K562 (cell line): ENCODE data around the gene PTBP3. TPM values are rescaled to one million over a fixed set of nuclear protein-coding genes. Genes with fewer than 3 reads are reported as not detected.

Experiments
- ATAC-seq: fragments of 200-7000 bp; cut with Tn5 transposase; 3 replicates; pipeline ENCODE4 v1.9.1; 2020; ENCODE audit warnings: moderate library complexity
- BruUV-seq: library from RNA; stranded (reverse); fragments of 400-500 nt; replicated peaks from 2 replicates; lab custom pipeline; 2021; lab: Mats Ljungman, UMichigan
- CTCF ChIA-PET: fragments of 300-600 bp; formaldehyde crosslinking; extraction: SDS; loops from one replicate; lab custom pipeline; 2021; ENCODE audit warnings: low intra/inter-chr PET ratio; lab: Yijun Ruan, JAX
- POLR2A ChIA-PET: fragments of 300-600, 350-650 bp; sonication (Branson Sonifier 250); formaldehyde crosslinking; extraction: SDS; loops from one replicate; lab custom pipeline; 2021; ENCODE audit warnings: antibody characterized with exemption, inconsistent platforms; lab: Yijun Ruan, JAX
- DNase-seq, 4 experiments: peaks; one replicate each; pipeline versions ENCODE4 v3.0.0 to v3.0.0-alpha.2; 2011 to 2018; ENCODE audit warnings: low spot score in 3 of 4, mixed read lengths in 3 of 4; ENCODE audit errors: extremely low read depth in 1 of 4
- FAIRE-seq: peaks from 2 replicates; lab custom pipeline; 2011; peaks lifted over from hg19 to GRCh38; lab: Jason Lieb, UNC
- H2AFZ ChIP-seq: 2 replicates; pipeline ENCODE4 v1.6.0; 2011; ENCODE audit warnings: low read depth, low read length, control low read depth, inconsistent platforms
- H3K27ac ChIP-seq: fragments of 200-600 bp; 3 replicates; pipeline ENCODE4 v1.8.0; 2011; ENCODE audit warnings: low read depth, mild to moderate bottlenecking, control low read depth, inconsistent platforms, low read length, moderate library complexity, mixed read lengths; ENCODE audit errors: extremely low read depth
- H3K27me3 ChIP-seq, 2 experiments: fragments of 300-600 bp in 1 of 2; 2 replicates in 1 of 2; 3 replicates in 1 of 2; pipeline versions ENCODE4 v1.6.0 to v1.8.0; 2011; ENCODE audit warnings: inconsistent platforms in 2 of 2, low read length in 2 of 2, mild to moderate bottlenecking in 1 of 2, mixed read lengths in 1 of 2, moderate library complexity in 1 of 2; ENCODE audit not compliant: control insufficient read depth in 2 of 2, insufficient read depth in 2 of 2
- H3K36me3 ChIP-seq: fragments of 300-600 bp; 3 replicates; pipeline ENCODE4 v1.8.0; 2011; ENCODE audit warnings: mild to moderate bottlenecking, low read length, inconsistent platforms; ENCODE audit not compliant: control insufficient read depth, insufficient read depth
- H3K4me1 ChIP-seq, 2 experiments: fragments of 200-600 bp in 1 of 2; replicated peaks in 1 of 2; 2 replicates in 1 of 2; 3 replicates in 1 of 2; pipeline versions ENCODE4 v1.5.1 to v1.8.0; 2011; ENCODE audit warnings: inconsistent platforms in 2 of 2, low read length in 2 of 2, mild to moderate bottlenecking in 1 of 2, mixed read lengths in 1 of 2, moderate library complexity in 1 of 2; ENCODE audit not compliant: control insufficient read depth in 2 of 2, insufficient read depth in 2 of 2
- H3K4me2 ChIP-seq: 2 replicates; pipeline ENCODE4 v1.6.1; 2011; ENCODE audit warnings: low read length, control low read depth, inconsistent platforms, mixed read lengths; ENCODE audit not compliant: insufficient read depth
- H3K4me3 ChIP-seq: fragments of 200-600 bp; sonication (generic), shearing (Covaris generic); 2 replicates; pipeline ENCODE4 v1.5.1; 2016; ENCODE audit warnings: control low read depth, inconsistent platforms
- H3K79me2 ChIP-seq: fragments of 200-600 bp; 3 replicates; pipeline ENCODE4 v1.8.0; 2011; ENCODE audit warnings: low read length, inconsistent platforms; ENCODE audit not compliant: control insufficient read depth, insufficient read depth
- H3K9ac ChIP-seq, 2 experiments: 2 replicates each; pipeline versions ENCODE4 v1.6.0 to v1.6.1; 2011; ENCODE audit warnings: low read depth in 2 of 2, low read length in 2 of 2, control low read depth in 1 of 2, inconsistent platforms in 1 of 2, mild to moderate bottlenecking in 1 of 2, mixed read lengths in 1 of 2; ENCODE audit not compliant: insufficient read depth in 1 of 2
- H3K9me1 ChIP-seq: one replicate; pipeline ENCODE4 v1.6.0; 2011; ENCODE audit warnings: inconsistent platforms, mild to moderate bottlenecking, low read length, moderate library complexity; ENCODE audit not compliant: control insufficient read depth, insufficient read depth
- H3K9me3 ChIP-seq: replicated peaks from 2 replicates; pipeline ENCODE4 v1.5.1; 2011; ENCODE audit warnings: low read depth, low read length, inconsistent platforms; ENCODE audit not compliant: control insufficient read depth, insufficient read depth
- H4K20me1 ChIP-seq: replicated peaks from 2 replicates; pipeline ENCODE4 v1.6.1; 2011; ENCODE audit warnings: low read length, inconsistent platforms, mixed read lengths; ENCODE audit not compliant: control insufficient read depth, insufficient read depth
- ARID2 ChIP-seq: fragments of 450-650 bp; IDR thresholded peaks from 2 replicates; pipeline ENCODE4 v1.6.1; 2017; ENCODE audit warnings: antibody characterized with exemption, mild to moderate bottlenecking
- CBFA2T2 ChIP-seq: fragments of 450-650 bp; conservative IDR thresholded peaks from 2 replicates; pipeline ENCODE4 v1.6.1; 2017; ENCODE audit warnings: mild to moderate bottlenecking
- MCM3 ChIP-seq: fragments of 450-650 bp; IDR thresholded peaks from 2 replicates; pipeline ENCODE4 v1.6.1; 2016
- MIER1 ChIP-seq: fragments of 450-650 bp; IDR thresholded peaks from 2 replicates; pipeline ENCODE4 v1.6.1; 2016; ENCODE audit warnings: antibody characterized with exemption, mild to moderate bottlenecking, low read depth
- MTF1 ChIP-seq: fragments of 250-450 bp; sonication (Bioruptor Pico); IDR thresholded peaks from 2 replicates; pipeline ENCODE4 v1.9.0; 2021; ENCODE audit warnings: moderate library complexity, mild to moderate bottlenecking, inconsistent platforms, borderline replicate concordance
- NFIX ChIP-seq: fragments of 250-450 bp; sonication (Bioruptor Pico); IDR thresholded peaks from 2 replicates; pipeline ENCODE4 v1.4.0; 2020; ENCODE audit warnings: low read depth, mild to moderate bottlenecking, moderate library complexity
- RBM39 ChIP-seq: fragments of 200-400 bp; formaldehyde crosslinking; optimal IDR thresholded peaks from 2 replicates; pipeline ENCODE3; 2018; ENCODE audit warnings: low read depth, low read length
- TBL1XR1 ChIP-seq, 2 experiments: IDR thresholded peaks; 2 replicates each; pipeline ENCODE4 v1.6.1; 2012; ENCODE audit warnings: improper control_type of control experiment in 2 of 2, low read length in 2 of 2, mild to moderate bottlenecking in 1 of 2
- ZNF140 ChIP-seq: fragments of 250-450 bp; sonication (Bioruptor Pico); IDR thresholded peaks from 2 replicates; pipeline ENCODE4 v1.8.0; 2021; ENCODE audit warnings: moderate library complexity, mild to moderate bottlenecking, inconsistent platforms
- ZNF408 ChIP-seq: fragments of 250-450 bp; sonication (Bioruptor Pico); IDR thresholded peaks from 2 replicates; pipeline ENCODE4 v1.4.0; 2020; ENCODE audit warnings: low read depth, mild to moderate bottlenecking, moderate library complexity
- ZNF41 ChIP-seq: fragments of 250-450 bp; sonication (Bioruptor Pico); conservative IDR thresholded peaks from 2 replicates; pipeline ENCODE4 v1.4.0; 2020; ENCODE audit warnings: mild to moderate bottlenecking
- ZNF707 ChIP-seq: fragments of 250-450 bp; sonication (Bioruptor Pico); conservative IDR thresholded peaks from 2 replicates; pipeline ENCODE4 v1.8.0; 2022; ENCODE audit warnings: inconsistent platforms, mild to moderate bottlenecking, moderate library complexity
- WGBS: fragments of 100-300 bp; shearing (Covaris generic); methylation state at CpG from one replicate; pipeline ENCODE4 v1.1.6; 2016; ENCODE audit warnings: low coverage, mixed read lengths; ENCODE audit not compliant: insufficient coverage; ENCODE audit errors: missing lambda C conversion rate; 5-methylcytosine and 5-hydroxymethylcytosine counted together
- in situ Hi-C: fragments of 300-500 bp; cut with MboI; formaldehyde crosslinking; loops from 4 replicates; pipeline ENCODE4 v1.15.0; 2018; ENCODE audit warnings: inconsistent platforms, mixed read lengths
- intact Hi-C: fragments of 100-400 bp; cut with micrococcal nuclease; formaldehyde crosslinking; loops from 2 replicates; pipeline ENCODE4 v1.14.2; 2022
- polyA plus RNA-seq, 8 experiments: library from polyadenylated mRNA; depleted of rRNA in 4 of 8; stranded (reverse) in 5 of 8; unstranded in 3 of 8; fragments of >200 nt; fragmentation: Nextera tagmentation in 2 of 8; fragmentation: Illumina TruSeq in 1 of 8; extraction: Ambion mirVana in 2 of 8; extraction: Trizol in 1 of 8; gene quantifications; 2 replicates each; pipeline versions ENCODE4 v1.2.1 to v1.2.3, GENCODE V29; 2011 to 2014; ENCODE audit warnings: inconsistent platforms in 1 of 8, missing spikeins in 1 of 8
- total RNA-seq, 7 experiments: library from RNA; depleted of rRNA in 6 of 7; stranded (reverse); fragments of >200 nt in 6 of 7; fragmentation: Illumina TruSeq in 2 of 7; extraction: Trizol in 2 of 7; gene quantifications; 2 replicates each; pipeline versions ENCODE4 v1.2.1 to v1.2.3, GENCODE V29; 2011 to 2021; ENCODE audit warnings: low replicate concordance in 1 of 7
- TF ChIP-seq, protein P1 (sequence below): fragments of 450-650 bp; IDR thresholded peaks from 2 replicates; pipeline ENCODE4 v1.6.1; 2014; ENCODE audit warnings: low read depth, mild to moderate bottlenecking, moderate library complexity, borderline replicate concordance
- TF ChIP-seq, protein P2 (sequence below): fragments of 250-450 bp; sonication (Bioruptor Pico); IDR thresholded peaks from 2 replicates; pipeline ENCODE4 v1.8.0; 2022; ENCODE audit warnings: inconsistent platforms, mild to moderate bottlenecking, moderate library complexity, borderline replicate concordance
- TF ChIP-seq, protein P3 (sequence below): fragments of 250-450 bp; sonication (Bioruptor Pico); IDR thresholded peaks from 2 replicates; pipeline ENCODE4 v1.8.0; 2022; ENCODE audit warnings: moderate library complexity, mild to moderate bottlenecking, inconsistent platforms

The PTBP3 gene
- total and polyA plus RNA-seq, 9 of the 15 experiments (the other 6 are each of a cell fraction or from before 2014, with no cell fraction given), result 22.4 to 132 (median 68.0) TPM

GRCh38 chr9:112299514-112299913, 33.9 kb downstream of the PTBP3 start (continued):
- TF ChIP-seq CBFA2T2, result 0 out of 2 replicates have a peak, but pooled peaks have one; percentile 7
- TF ChIP-seq, all 486 proteins: peak for 4

- in situ Hi-C loops (no loop called here), intact Hi-C loops (no loop called here)
- no TSS peak for BruUV-seq
- Histone ChIP-seq H3K79me2 (peaks cover 92% of the 10 kb centered on the region), H3K9me1 (no peaks in the 10 kb centered on the region), H3K4me2 (no peak overlapping the region), H3K4me1 (no peaks in the 10 kb centered on the region; a peak in 2 of 5 replicates), H3K36me3 (peaks cover 27% of the 10 kb centered on the region), H3K9ac (no peak overlapping the region), H3K4me3 (no peak overlapping the region), H4K20me1 (no peaks in the 10 kb centered on the region), H3K27ac (no peak overlapping the region), H3K27me3 (no peaks in the 10 kb centered on the region), H3K9me3 (no peaks in the 10 kb centered on the region), H2AFZ (no peak overlapping the region)
- ATAC-seq (no peak), FAIRE-seq (no peak), DNase-seq (no peak)
- POLR2A ChIA-PET, result no interaction called here
- 94% methylated on average over 9 of the region's 9 CpGs for WGBS
- CTCF ChIA-PET, result interaction anchor here (0.7 kb wide), 1 partner anchor 337 kb away, joined by 3 read pairs; no protein-coding TSS in a partner anchor
- TF ChIP-seq, protein P1, sequence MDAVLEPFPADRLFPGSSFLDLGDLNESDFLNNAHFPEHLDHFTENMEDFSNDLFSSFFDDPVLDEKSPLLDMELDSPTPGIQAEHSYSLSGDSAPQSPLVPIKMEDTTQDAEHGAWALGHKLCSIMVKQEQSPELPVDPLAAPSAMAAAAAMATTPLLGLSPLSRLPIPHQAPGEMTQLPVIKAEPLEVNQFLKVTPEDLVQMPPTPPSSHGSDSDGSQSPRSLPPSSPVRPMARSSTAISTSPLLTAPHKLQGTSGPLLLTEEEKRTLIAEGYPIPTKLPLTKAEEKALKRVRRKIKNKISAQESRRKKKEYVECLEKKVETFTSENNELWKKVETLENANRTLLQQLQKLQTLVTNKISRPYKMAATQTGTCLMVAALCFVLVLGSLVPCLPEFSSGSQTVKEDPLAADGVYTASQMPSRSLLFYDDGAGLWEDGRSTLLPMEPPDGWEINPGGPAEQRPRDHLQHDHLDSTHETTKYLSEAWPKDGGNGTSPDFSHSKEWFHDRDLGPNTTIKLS, result no peak
- no peak for TF ChIP-seq RBM39
- TF ChIP-seq ZNF408 (CRISPR knock-in tag), result peak; percentile 83
- peak; percentile 75; the same call in 1 of the 2 replicates for TF ChIP-seq MTF1 (CRISPR knock-in tag)
- TF ChIP-seq, protein P2, sequence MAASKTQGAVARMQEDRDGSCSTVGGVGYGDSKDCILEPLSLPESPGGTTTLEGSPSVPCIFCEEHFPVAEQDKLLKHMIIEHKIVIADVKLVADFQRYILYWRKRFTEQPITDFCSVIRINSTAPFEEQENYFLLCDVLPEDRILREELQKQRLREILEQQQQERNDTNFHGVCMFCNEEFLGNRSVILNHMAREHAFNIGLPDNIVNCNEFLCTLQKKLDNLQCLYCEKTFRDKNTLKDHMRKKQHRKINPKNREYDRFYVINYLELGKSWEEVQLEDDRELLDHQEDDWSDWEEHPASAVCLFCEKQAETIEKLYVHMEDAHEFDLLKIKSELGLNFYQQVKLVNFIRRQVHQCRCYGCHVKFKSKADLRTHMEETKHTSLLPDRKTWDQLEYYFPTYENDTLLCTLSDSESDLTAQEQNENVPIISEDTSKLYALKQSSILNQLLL (CRISPR knock-in tag), result peak; percentile 93
- TF ChIP-seq ZNF707 (CRISPR knock-in tag), result peak; percentile 65
- TF ChIP-seq MCM3, result no peak
- TF ChIP-seq ZNF140 (CRISPR knock-in tag), result peak; percentile 71; the same call in 1 of the 2 replicates
- no peak for TF ChIP-seq TBL1XR1 (IDR thresholded peaks at IDR 0.05; ENCODE audit: low read length in 2 of 2)
- no peak for TF ChIP-seq ARID2
- no peak for TF ChIP-seq ZNF41 (CRISPR knock-in tag)
- peak; percentile 46; the same call in 1 of the 2 replicates for TF ChIP-seq NFIX (CRISPR knock-in tag)
- TF ChIP-seq, protein P3, sequence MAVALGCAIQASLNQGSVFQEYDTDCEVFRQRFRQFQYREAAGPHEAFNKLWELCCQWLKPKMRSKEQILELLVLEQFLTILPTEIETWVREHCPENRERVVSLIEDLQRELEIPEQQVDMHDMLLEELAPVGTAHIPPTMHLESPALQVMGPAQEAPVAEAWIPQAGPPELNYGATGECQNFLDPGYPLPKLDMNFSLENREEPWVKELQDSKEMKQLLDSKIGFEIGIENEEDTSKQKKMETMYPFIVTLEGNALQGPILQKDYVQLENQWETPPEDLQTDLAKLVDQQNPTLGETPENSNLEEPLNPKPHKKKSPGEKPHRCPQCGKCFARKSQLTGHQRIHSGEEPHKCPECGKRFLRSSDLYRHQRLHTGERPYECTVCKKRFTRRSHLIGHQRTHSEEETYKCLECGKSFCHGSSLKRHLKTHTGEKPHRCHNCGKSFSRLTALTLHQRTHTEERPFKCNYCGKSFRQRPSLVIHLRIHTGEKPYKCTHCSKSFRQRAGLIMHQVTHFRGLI (CRISPR knock-in tag), result peak; percentile 66; the same call in 1 of the 2 replicates
- no peak for TF ChIP-seq MIER1
These were observed 36.5 kb downstream of the PTBP3 start for GRCh38 chr9:112296929-112297328.
